Mammary epithelial cell (primary cell): Measurements from ENCODE around the gene CNTN1.

Source experiments
- CTCF ChIP-seq, 2 donors: IDR thresholded peaks in 1 of 2; conservative IDR thresholded peaks in 1 of 2; 2 replicates each; pipeline ENCODE4 v1.5.1; 2011 to 2012; ENCODE audit warnings: inconsistent platforms in 2 of 2, low read length in 2 of 2, mild to moderate bottlenecking in 2 of 2, control low read depth in 1 of 2, low read depth in 1 of 2; ENCODE audit not compliant: insufficient read depth in 1 of 2; ENCODE audit errors: extremely low read depth in 1 of 2
- EZH2 ChIP-seq: IDR thresholded peaks from 2 replicates; pipeline ENCODE4 v1.6.1; 2012; ENCODE audit warnings: low read length, inconsistent platforms, borderline replicate concordance

GRCh38 chr12:40738856-40739255 lies 46.6 kb downstream of the CNTN1 start:
- no peak for TF ChIP-seq CTCF (conservative IDR thresholded peaks at IDR 0.05 in 1 of 2, IDR thresholded peaks at IDR 0.05 in 1 of 2; ENCODE audit: extremely low read depth in 1 of 2, insufficient read depth in 1 of 2, low read depth in 1 of 2, low read length in 2 of 2)
- TF ChIP-seq EZH2: no peak
